ENCODE data around the gene CAMTA1.

- TF ChIP-seq CTCF (IDR thresholded peaks at IDR 0.05) (no peak), POLR2A (IDR thresholded peaks at IDR 0.05) (no peak)
Observed at GRCh38 chr1:6813165-6813564, 27.9 kb downstream of the CAMTA1 start.

Measured in prostate gland (tissue), 2 donors.